Epithelial cell of prostate (primary cell): ENCODE data around the gene SH3RF3.

Experiments
- DNase-seq: peaks from one replicate; pipeline ENCODE4 v3.0.0-alpha.2; 2011; ENCODE audit warnings: low read depth, low spot score
- H3K27ac ChIP-seq: fragments of 450-650 bp; 2 replicates; pipeline ENCODE4 v1.5.1; 2017; ENCODE audit warnings: mild to moderate bottlenecking

The SH3RF3 gene

DNA sequence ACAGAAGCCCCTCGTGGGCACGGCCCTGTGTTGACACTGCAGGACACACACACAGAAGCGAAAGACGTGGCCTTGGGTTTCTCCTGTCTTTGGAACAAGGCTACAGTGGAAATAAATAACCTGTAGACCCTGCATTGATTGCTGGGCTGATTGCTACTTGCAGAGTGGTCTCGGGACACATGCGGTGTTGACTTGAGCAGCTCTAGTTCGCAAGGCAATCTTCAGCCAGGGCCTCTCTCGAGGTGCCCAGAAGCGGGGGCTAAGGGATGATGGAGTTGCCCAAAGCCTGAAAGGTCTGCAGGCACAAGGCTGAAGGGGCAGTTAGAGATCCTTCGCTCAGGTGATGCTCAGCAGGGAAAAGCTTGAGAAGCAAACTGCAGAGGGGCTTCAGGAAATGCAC, 304.5 kb downstream of the SH3RF3 start:
- H3K27ac ChIP-seq, result no peak overlapping the region
- no peak for DNase-seq

DNA sequence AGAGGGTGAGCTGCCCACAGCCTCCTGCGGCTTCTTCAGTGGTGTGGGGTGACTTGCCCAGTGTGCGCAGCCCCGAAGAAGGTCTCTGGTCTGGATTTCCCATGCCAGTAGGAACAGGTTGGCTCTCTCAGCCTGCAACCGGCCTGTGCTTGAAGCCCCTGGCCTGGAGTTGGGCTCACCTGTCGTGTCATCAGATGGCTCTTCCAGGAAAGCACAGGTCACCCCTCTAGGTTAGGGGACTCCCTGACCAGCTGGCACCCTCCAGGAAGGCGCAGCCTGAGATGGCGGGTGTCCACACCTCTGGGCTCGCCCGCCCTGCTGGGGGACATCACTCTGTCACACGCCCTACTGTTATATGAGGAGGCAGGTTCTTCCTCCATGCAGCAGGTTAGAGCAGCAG, 304.9 kb downstream of the SH3RF3 start:
- H3K27ac ChIP-seq, result no peak overlapping the region
- no peak for DNase-seq

DNA sequence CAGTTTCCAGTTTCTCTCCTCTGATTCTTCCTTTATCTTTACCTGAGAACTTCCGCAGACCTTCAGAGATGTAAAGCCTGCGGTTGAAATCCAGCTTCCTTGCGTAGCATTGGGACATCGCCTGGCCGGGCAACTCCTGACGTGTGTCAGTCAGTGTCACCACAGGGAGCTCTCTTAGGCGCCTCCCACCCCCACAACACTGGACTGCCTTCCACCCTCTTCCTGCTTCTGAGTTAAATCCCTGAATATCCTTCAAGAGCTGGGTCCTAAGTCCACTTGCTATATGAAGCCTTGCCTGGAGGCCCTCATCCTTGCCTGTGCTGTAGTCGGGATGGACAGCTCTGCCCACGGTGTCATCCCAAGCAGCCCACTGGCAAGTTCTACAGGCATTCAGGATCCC, 305.3 kb downstream of the SH3RF3 start:
- DNase-seq, result no peak
- no peak overlapping the region for H3K27ac ChIP-seq

DNA sequence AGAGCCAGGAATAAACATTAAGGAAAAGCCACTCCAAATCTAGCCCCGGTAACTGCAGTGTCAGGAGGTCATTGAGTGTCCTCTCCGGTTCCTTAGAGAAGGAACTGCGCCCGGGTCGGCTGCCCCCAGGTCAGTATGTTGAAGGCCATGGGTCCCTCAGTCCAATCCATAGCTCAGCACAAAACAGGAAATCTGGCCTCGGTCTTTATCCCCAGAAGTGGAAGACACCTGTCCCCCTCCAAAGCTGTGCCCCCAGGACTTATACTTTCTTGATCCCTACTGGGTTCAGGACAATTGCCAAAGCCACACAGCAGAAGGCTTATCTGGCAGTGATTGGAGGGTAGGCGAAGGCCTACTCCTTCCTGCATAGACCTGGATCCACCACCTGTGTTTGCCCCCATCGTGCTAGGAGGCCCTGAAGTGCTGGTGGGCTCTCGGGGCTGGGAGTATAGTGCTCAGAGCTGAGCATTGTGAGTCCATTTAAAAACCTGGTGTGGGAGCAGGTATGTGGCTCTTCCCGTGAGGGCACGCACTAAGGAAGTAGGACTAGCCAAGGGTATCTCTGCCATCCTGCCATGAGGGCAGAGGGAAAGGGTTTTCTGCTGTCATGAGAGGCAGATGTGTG, 306.2 kb downstream of the SH3RF3 start:
- no peak for DNase-seq

DNA sequence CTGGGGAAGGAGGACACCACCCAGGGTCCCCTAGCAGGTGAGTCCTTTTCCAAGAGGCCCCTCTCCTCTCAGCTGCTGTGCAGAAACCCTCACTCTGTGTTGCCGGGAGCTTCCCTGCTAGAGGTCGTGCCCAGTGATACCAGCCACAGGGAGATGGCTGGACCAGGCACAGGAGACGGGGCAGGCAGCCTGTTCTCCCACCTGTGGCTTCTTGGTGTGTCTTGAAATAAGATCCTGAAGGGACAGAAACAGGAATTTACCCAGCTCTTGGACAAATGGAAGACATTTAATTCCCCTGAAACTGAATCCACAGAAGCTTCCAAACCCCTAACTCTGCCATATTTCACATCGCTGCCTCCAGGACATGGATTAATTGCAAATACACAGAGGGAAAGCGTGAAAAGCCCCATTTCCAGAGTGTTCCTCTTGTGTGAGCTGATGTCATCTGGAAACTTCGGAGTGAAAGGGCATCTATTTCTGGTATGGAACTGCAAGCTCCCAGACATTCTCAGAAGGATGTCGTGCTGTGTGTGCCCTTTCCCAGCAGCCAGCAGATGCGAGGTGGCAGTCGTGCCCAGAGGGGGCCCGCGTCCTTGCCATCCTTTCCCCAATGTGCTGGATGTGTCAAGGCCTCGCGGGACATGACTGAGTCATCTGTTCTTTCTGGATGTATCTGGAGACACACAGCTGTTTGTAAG, 307.0 kb downstream of the SH3RF3 start:
- no peak overlapping the region for H3K27ac ChIP-seq
- no peak for DNase-seq

More for the DNA sequence above, 306.2 kb downstream of the SH3RF3 start:
- H3K27ac ChIP-seq, result no peak overlapping the region

DNA sequence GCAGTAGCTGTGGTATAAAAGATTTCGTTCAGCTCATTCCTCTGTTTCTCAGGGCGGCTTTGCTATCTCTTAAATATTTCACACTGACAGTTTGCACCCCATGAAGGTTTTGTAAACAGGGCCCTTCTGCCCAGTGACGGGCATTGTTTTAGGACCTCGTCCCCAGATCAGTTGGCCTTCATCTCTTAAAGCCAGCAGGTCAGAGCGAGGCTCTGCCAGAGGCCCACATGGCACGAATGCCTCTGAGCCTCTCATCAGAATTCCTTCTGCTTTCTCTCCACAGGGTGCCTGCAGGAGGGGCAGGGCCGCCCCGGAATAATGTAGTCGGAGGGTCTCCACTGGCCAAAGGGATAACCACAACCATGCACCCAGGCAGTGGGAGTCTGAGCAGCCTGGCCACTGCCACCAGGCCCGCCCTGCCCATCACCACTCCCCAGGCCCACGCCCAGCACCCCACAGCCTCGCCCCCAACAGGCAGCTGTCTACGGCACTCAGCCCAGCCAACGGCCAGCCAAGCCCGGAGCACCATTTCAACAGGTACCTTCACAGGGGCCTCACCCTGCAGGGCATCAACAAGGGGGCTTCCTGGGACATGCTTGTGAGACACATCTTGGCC, 307.7 kb downstream of the SH3RF3 start:
- no peak for DNase-seq
- H3K27ac ChIP-seq, result no peak overlapping the region

DNA sequence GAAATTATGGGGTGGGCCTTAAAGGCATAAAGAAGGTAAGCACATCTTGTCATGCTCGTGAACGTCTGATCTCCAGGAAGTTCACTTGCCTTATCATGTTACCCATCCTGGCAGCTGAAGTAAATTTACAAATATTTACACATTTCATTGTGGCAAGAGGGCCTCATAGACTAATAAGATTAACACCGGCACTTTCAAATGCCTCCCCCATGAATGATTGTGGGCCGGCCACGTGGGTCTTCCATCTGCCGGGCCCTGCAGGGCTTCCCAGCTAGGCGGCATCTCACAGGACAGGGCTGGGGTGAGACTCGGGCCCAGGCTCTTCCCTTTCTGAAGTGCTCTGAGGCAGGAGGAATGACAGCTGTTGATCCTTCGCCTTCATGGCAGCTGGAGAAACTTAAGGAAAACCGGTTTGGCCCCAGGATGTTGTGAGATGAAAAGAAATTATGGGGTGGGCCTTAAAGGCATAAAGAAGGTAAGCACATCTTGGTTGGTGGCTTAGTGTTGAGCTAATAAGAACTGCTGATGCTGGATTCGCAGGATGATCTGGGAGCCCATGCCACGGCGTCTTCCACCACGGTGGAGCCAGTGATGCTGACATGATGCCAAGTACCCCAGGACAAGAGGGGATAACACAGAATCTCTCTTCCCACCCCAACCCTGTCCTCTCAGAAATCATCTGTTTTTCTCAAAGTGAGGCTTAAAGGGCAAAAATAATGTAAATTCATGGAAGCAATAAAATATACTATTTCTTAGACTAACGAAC, 308.5 kb downstream of the SH3RF3 start:
- no peak overlapping the region for H3K27ac ChIP-seq
- no peak for DNase-seq

DNA sequence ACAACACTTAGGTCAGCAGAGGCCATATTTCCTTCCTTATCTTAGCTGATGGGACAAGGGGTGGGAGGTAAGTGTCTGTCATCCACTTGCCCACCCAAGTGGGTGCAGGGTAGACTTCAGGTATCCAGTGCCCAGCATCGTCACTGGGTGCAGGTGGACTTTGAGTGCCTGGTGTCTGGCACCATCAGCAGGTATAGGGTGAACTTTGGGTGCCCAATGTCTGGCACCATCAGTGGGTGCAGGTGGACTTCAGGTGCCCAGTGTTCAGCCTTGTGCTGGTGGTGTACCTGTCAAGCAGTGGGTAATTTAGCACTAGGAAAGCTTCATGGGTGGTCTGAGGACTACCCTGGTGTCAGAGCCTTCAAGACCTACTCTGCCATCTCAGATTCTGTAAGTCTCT, 309.1 kb downstream of the SH3RF3 start:
- DNase-seq, result no peak
- no peak overlapping the region for H3K27ac ChIP-seq

DNA sequence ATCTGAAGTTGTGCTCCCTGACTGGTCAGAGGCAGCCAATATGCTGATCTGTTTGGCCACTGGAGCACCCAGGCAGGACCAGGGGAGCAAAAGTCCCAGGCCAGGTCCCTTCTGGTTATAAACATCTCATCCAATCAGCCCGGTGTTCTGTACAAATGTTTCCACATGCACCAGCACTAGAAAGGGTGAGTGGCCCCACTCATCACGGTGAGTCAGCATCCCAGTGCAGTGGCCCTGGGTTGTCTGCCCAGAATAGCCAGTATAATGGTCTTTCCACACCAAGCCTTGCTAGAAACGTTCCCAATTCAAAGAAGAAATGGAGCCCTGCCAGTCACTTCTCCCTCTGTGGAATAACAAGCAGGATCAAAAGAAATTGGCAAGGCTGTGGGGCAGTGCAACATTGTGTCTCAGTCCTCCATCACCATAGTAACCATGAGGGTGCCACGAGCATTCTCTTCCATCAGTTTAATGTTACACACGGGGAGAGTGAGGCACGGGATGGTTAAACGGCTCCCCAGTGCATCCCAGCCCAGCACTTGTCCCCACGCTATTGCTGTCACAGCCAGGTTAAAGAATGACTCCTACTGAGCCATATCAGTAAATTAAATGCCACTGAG, 309.9 kb downstream of the SH3RF3 start:
- no peak for DNase-seq
- H3K27ac ChIP-seq, result no peak overlapping the region

DNA sequence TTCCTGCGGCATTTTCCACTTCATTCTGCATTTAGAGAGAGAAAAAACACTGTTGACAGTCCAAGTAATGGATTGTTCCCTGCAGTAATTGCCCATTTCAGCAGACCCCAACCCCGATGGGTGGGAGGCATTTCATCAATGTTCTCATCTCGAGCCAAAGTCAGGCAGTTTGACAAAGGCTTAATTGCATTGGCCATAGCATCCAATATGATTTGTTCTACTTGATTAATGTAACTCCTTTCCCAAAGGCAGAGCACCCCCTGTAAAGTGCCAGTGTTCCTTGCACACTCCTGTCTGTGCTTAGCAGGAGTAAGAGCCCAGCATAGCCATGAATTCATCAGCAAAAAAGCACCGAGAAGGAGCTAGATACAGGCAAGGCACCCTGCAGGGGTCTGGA, 310.4 kb downstream of the SH3RF3 start:
- H3K27ac ChIP-seq, result no peak overlapping the region
- DNase-seq, result no peak

DNA sequence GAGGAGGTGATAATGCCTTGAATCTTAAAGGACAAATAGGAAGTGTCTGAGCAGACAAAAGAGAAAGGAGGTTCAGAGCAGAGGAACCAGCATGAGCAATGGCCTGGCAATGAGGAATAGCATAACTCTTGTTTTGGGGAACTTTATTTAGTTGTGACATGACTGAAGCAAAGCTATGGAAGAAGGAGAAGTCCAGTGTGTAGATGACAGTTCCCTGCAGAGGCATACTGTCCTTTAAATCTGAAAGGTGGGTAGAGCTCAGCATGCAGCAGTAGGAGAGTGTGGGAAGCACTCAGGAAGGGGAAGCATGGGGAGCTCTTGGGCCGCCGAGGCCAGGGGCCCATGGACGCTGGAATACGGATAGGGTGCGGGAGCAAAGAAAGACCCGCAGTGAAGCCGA, 311.0 kb downstream of the SH3RF3 start:
- H3K27ac ChIP-seq, result no peak overlapping the region

DNA sequence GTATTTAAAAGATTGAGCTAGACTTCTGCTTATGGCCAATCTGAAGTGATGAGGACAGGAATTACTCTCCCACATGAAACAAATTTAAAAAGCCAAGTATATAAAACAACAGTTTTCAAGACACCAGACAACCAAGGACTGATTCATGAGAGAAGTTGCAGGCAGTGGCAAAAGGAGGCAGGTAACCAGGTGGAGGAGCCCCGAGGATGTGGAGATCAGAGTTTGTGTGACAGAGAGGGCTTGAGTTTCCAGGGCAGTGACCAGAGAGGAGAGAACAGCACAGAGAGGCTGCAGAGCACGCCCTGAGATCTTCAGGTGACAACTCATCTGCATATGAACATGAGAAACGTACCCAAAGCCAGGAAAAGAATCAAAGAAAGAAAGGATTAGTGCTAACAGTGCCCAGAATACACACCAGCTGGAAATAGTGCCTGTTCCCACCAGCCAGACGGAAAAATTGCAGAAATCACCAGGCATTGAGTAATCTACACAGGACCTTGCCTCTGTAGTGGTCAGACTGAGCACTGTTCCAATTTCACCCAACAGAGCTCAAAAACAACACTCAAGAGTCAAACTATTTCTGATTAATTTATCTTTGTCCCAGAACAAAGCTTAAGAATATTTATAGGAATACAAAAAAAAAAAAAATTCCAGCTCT, 311.6 kb downstream of the SH3RF3 start:
- H3K27ac ChIP-seq, result no peak overlapping the region
- DNase-seq, result no peak

More for the DNA sequence above, 311.0 kb downstream of the SH3RF3 start:
- no peak for DNase-seq

DNA sequence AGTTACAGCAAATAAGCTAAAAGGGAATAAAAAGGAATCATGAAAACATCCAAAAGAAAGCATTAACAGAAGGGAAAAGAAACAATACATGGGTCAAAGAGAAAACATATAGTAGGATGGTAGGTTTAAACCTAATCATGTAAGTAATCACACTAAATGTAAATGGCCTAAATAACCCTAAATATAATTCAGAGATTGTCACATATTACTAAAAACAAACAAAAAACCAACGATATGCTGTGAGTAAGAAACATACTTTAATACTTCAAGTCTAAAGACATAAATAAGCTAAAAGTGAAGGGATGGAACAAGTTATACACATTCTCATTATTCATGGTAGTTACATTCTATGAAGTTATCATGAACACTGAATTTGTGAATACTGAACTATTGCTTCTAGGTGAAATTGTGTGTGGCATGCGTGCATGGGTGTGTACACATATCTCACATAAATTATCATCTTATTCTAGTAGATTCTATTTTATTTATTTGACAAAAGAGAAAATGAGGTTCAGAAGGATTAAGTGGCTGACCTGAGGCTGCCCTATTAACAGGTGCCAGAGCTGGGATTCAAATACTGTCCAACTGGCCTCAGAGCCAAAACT, 313.8 kb downstream of the SH3RF3 start:
- DNase-seq, result no peak
- H3K27ac ChIP-seq, result no peak overlapping the region

DNA sequence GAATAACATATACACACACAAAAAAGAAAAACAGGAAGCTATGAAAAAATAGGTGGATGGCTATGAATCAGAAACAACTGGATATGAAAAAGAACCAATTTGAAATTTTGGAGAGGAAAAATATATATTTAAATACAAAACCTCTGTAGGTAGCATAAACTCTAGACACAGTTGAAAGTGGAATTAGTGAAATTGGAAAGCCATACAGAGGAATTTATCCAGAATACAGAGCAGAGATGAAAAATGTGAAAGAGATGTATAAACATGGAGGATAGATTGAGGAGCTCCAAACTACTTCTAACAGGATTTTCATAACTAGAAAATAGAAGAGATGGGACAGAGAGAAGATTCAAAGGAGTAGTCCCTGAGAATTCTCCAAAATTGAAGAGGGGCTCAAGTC, 315.9 kb downstream of the SH3RF3 start:
- no peak for DNase-seq
- no peak overlapping the region for H3K27ac ChIP-seq

DNA sequence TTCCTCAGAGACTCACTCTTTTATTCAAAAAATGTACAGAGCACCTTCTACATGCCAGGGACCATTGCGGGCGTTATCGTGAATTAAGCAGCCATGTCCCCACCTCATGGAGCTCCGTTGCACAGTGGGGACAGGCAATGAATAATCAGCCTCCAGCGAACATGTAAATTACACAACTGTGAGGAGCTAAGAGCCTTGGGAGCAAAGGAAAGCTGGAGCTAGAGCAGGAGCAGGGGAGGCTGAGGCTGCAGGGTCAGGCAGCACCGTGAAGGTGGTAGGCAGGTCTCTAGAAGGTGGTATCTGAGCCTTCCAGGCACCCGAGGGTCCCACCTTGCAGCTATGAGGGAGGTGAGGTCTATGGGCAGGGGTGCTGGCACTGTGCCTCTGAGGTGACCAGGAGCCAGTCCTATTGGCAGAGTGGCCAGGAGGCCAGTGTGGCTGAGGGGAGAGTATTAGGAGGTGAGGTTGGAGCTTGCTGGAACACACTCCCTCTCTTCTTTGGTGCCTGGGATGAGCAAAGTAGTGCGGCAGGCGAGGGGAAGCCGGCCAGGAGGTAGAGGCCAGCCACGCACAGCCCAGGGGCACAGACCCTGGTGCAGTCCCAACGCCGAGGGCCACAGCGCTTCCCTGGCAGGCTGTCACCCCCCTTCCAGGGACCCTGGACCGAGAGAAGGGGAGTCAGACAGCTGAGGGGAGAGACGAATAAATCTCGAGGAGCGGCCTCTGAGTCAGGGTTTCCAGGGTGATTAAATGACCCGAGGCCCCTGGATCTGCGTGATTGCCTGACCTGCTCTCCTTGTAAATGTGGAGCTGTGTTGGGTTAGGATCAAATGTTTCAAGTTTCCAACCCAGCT, 317.5 kb downstream of the SH3RF3 start:
- H3K27ac ChIP-seq, result no peak overlapping the region
- DNase-seq, result no peak

DNA sequence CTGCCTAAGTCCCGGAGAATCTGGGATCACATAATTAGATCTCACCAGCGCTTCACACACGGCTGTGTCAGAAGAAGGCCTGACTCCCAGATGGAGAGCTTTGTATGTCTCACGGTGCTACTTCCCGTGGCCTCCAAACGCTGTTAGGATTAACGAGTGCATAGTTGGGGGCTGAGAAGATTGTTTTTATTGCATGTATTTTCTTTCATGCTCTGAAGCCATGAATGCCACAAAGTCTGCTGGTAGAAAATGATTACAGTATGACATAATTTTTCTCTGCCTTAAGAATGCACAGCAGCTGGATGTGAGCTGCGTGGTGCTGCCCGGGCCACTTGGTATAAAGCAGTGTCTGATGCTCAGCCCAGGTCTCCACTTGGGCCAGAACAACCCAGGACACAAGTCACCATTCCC, 318.3 kb downstream of the SH3RF3 start:
- H3K27ac ChIP-seq, result no peak overlapping the region
- no peak for DNase-seq

DNA sequence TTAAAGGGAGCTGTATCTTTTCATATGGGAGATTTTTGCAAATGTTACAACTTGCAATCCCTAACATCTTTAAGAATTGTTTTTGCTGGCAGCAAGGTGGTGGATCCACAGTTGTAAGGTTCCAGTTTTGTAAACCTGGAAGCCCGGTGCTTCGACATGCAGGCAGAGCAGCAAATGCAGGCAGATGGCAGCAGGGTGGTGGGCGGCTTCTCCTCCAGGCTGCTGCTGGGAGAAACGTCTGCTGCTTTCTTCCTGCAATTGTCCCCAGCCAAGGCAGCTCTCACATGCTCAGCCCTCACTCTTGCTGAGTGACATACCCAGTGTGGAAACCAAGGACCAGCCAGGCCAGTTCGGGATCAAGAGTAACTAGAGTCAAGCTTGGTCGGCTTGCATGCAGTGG, 318.8 kb downstream of the SH3RF3 start:
- DNase-seq, result no peak
- no peak overlapping the region for H3K27ac ChIP-seq

DNA sequence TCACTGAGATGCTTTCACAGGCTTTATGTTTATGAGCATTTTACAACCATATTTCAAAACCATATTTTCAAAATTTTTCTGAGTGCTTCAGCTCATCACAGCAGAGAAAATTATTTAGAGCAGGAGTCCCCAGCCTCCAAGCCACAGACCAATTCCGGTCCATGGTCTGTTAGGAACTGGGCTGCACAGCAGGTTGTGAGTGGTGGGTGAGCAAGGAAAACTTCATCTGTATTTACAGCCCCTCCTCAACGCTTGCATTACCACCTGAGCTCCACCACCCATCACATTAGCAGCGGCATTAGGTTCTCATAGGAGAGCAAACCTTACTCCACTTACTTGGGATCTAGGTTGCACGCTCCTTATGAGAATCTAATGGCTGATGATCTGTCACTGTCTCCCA, 319.2 kb downstream of the SH3RF3 start:
- no peak overlapping the region for H3K27ac ChIP-seq

More for the DNA sequence above, 319.2 kb downstream of the SH3RF3 start:
- no peak for DNase-seq
